HG03565 (cell line): Measurements from ENCODE around the gene SKIL.

Experiments used
- ATAC-seq: cut with Tn5 transposase; IDR thresholded peaks from one replicate; pipeline ENCODE4 v1.9.1; 2021; ENCODE audit warnings: mild to moderate bottlenecking, moderate library complexity; ENCODE audit not compliant: unreplicated experiment

Gene SKIL

DNA sequence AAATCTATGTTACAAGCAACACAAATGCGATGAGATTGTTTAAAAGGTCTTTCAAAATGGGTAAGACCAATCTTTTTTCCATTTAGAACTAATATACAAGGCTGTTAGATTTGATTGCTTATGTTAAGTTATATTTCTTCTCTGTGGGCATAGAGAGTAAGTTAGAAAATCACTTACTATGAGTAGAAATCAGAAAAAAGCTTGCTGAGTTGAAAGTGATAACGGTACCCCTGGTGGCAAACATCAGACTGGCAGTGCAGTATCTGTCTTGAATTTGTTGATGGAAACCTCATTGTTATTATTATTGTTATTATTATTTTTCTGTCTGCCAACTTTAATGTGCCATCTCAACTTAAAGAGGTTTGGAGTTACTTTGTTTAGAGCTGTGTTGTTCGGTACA is 73.5 kb downstream of the SKIL start:
- ATAC-seq = no peak

DNA sequence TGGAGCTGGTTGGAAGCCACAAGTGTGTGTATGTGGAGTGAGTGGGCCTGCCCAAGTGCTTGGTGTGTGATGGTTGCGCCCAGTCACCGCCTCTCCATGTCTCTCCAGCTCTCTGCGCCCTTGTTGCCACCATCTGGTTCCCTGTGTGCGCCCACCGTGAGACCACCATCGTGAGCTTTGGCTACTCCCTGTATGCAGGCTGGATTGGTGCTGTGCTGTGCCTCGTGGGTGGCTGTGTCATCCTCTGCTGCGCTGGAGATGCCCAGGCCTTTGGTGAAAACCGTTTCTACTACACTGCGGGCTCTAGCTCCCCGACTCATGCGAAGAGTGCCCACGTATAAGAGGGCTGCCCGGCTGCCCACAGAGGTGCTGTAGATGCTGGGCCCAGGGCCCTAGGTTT is 74.9 kb downstream of the SKIL start:
- ATAC-seq = no peak

DNA sequence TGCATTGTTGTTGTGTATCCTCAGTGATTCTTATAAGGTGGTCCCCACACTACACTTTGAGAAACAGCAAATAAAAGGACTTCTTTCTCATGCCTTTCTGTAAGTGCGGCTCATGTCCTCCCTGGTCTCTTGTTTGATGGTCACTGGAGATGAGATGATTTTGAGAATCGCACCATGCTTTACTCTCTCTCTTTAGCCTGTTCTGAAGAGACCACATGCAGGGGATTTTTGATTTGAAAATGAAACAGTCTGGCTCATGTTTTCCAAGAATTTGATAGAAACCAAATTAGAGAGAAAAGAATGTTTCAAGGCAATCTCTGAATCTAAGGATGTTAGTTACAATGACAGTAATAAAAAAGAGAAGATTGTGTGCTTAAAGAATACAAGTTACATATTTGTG is 79.2 kb downstream of the SKIL start:
- ATAC-seq = no peak

DNA sequence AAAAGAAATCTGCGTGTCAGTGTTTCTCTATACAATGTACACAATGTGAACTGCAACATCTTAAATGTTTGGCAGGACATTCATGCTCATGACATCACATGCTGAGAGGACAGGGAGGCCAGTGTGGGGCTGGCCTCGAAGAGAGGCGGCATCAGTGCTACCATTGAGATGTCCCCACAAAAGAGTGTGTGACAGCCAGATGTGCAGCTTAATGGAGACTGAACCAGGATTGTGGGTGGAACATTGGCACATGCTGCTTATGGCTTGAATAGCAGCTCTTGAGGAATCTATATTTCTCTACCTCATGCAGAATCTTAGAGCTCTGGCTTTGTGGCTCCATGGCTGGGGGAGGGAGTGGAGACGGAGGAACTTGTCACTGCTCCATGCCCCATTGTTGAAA is 79.7 kb downstream of the SKIL start:
- no peak for ATAC-seq

DNA sequence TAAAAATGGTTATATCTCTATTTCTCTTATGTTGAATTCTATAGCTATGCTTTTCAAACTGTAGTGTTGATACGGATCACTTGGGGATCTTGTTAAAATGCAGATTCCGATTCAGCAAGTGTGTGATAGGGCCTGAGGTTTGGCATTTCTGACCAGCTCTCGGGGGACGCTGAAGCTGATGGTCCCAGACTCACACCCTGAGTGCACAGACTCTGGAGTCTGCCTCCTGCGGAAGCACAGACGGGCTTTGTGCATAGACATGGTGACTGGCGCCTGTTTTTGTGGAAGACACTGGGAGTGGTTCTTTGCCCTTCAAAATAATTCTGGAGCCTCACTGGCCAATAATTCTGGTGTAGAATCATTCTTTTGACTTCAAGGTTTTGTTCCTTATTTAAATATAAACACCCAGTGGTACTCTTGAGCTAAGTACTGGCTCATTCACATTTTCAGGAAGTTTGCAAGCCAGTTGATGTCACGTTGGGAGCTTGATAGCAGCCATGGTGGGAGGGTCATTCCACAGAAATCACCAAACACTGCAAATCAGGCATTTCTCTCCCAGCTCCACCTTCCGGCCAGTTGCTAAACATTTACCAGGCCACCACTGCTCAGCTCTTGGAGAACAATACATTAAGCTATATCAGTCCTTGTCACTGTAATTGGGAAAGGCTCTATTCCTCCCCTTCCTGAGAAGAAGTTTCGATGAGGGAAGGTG is 80.3 kb downstream of the SKIL start:
- no peak for ATAC-seq

DNA sequence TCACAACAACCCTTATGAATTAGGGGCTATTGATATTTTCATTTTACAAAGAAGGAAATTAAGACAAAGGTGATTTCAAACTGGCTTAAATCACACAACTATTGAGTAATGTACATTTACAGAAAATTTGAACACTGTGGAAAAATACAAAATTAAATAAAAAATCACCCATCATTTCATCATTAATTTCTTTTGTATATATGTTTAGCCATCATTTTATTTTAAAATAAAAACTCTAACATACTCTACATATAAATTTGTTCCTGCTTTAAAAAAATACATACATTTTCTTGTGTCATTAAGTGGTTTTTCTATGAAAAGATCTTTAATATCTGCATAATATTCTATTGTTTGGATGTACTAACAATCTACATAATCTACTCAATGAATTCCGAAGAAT is 81.3 kb downstream of the SKIL start:
- no peak for ATAC-seq

DNA sequence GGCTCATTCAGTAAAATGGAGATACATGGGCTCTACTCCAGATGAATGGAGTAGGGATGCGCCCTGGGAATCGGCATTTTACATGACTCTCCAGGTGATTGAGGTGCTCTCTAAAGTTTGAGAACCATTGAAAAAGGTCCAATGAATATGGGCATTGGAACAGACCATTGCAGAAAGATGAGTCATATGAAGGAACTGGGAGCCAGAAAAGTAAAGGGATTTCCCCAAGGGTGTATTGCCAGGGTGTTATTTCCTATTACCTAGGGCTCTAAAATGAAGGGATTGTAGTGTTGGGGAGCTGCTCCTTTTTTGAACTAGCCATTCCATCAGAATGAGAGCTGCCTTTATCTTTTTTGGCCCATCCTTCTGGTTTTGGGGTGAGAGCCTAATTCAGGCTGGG is 82.8 kb downstream of the SKIL start:
- ATAC-seq = no peak

DNA sequence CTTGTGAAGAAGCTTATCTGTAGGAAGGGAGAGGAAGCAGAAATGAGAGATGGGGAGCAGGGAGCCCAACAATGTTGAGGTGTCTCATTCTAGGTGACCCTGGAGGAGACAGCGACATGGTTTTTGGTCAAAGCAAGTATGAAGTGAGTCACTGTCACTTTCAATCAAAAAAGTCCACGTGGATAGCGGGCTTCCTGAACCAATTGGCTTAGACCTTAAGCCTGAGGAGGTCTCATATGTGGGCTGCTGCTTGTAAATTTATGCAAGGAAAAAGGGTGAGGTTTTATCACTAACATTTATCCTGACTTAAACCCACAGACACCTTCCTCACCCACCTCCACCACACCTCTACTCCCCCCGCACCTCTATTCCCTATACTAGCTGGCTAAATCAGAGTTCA is 83.9 kb downstream of the SKIL start:
- ATAC-seq = no peak

DNA sequence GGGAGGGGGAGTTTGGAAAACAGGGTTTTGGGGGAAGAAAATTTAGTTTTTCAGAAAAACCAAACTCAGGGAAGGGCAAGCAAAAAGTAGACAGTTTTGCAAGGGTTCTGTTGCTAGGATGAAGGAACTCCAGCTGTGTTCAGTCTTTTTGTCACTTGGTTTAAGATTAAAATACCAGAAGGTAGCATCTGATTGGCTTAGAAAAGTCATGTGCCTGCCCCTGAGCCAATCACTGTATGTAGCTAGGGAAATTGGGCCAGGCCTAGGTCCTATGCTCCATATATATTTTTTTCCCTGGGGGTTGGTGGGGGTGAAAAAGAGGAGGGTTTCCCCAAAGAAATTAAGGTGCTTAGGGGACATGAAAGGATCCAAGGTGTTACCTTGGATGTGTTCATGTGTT is 85.4 kb downstream of the SKIL start:
- ATAC-seq = no peak

DNA sequence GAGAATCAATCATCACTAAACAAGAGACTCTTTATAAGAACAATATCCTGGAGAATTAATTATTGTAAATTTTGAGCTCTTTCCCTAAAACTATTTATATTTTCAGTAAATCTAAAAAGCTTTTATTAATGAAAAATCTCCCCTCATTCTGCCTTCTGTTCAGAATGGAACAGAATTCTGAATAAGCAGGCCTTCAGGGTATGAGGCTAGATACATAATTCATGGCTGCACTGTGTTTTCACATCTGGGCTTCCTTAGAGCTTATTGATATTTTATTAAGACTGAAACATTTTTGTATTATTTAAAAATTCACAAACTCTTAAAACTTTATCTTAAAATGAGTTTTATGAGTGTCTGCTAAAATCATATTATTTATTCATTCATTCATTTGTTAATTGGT is 85.9 kb downstream of the SKIL start:
- no peak for ATAC-seq
